Lower lobe of right lung (tissue), 2 donors: ENCODE results near the gene ORM2. TPM values are rescaled to one million over a fixed set of nuclear protein-coding genes. Genes with fewer than 3 reads are reported as not detected.

Source experiments
- ATAC-seq, 2 donors: fragments of 200-7000 bp; cut with Tn5 transposase; one replicate each; pipeline ENCODE4 v1.9.1; 2020 to 2022; ENCODE audit warnings: mild to moderate bottlenecking in 2 of 2, moderate library complexity in 2 of 2
- DNase-seq: peaks from one replicate; pipeline ENCODE4 v3.0.0-alpha.2; 2020
- H3K27ac ChIP-seq: fragments of 200-600 bp; one replicate; pipeline ENCODE4 v1.8.0; 2022
- H3K27me3 ChIP-seq: fragments of 200-600 bp; one replicate; pipeline ENCODE4 v1.8.0; 2022; ENCODE audit warnings: low read depth
- H3K36me3 ChIP-seq: fragments of 200-600 bp; one replicate; pipeline ENCODE4 v1.8.0; 2022; ENCODE audit warnings: mild to moderate bottlenecking
- H3K4me1 ChIP-seq: fragments of 200-600 bp; one replicate; pipeline ENCODE4 v1.8.0; 2022
- H3K4me3 ChIP-seq: fragments of 200-600 bp; one replicate; pipeline ENCODE4 v1.8.0; 2022; ENCODE audit warnings: mild to moderate bottlenecking
- H3K9me3 ChIP-seq: fragments of 200-600 bp; one replicate; pipeline ENCODE4 v1.8.0; 2022
- intact Hi-C: fragments of 100-400 bp; cut with DNase I; formaldehyde crosslinking; loops from one replicate; pipeline ENCODE4 v1.11.0; 2022
- total RNA-seq: library from RNA; stranded (reverse); fragmentation: NEBNext Ultra II Directional; extraction: Animal tissue kit (Norgen Biotek cat#: 25700); gene quantifications from one replicate; pipeline ENCODE4 v1.2.1, GENCODE V29; 2021
- TF ChIP-seq, protein P1 (sequence below): fragments of 200-600 bp; IDR thresholded peaks from one replicate; pipeline ENCODE4 v1.8.0; 2022; ENCODE audit warnings: antibody characterized with exemption, mild to moderate bottlenecking
- donor health status: DM: no; HTN: yes; CAD: no; lungs with severe emphysema.

Gene ORM2
- total RNA-seq, 1 donor from 2014 or later: 3.1 TPM

DNA sequence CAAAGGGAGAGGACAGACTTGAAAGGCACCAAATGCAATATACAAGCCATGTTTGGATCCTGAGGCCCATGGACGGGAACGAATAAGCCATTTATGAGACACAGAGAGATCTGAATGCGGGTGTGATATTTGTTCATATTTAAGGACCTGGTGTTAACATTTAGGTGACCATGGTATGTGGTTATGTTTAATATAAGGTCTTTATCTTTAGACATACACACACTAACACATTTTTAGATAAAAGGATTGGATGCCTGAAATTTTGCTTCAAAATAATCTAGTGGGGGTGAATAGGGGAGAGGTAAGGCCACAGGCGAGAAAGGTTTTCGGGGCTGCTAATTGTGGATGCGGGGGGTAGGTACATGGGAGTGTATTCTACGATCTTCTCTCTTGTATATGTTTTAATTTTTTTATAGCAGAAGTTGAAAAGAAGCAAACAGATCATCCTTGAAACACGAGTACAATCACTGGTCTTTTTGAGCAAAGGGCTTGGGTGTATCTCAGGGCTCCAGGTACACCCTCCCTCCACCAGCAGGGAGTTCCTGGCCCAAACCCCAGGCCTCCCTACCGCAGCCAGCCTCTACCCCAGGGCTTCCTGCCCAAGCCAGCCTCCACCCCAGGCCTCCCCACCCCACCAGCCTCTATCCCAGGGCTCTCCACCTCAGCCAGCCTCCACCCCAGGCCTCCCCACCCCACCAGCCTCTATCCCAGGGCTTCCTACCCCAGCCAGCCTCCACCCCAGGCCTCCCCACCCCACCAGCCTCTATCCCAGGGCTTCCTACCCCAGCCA, 45.9 kb downstream of the ORM2 start:
- H3K27ac ChIP-seq: no peak overlapping the region
- H3K27me3 ChIP-seq: no peaks in the 10 kb centered on the region
- intact Hi-C loops: no loop called here
- no peak for ATAC-seq
- no peak overlapping the region for H3K4me3 ChIP-seq
- H3K4me1 ChIP-seq: peaks cover 52% of the 10 kb centered on the region
- no peak for DNase-seq
- H3K36me3 ChIP-seq: peaks cover 68% of the 10 kb centered on the region
- H3K9me3 ChIP-seq: no peaks in the 10 kb centered on the region
- TF ChIP-seq, protein P1, sequence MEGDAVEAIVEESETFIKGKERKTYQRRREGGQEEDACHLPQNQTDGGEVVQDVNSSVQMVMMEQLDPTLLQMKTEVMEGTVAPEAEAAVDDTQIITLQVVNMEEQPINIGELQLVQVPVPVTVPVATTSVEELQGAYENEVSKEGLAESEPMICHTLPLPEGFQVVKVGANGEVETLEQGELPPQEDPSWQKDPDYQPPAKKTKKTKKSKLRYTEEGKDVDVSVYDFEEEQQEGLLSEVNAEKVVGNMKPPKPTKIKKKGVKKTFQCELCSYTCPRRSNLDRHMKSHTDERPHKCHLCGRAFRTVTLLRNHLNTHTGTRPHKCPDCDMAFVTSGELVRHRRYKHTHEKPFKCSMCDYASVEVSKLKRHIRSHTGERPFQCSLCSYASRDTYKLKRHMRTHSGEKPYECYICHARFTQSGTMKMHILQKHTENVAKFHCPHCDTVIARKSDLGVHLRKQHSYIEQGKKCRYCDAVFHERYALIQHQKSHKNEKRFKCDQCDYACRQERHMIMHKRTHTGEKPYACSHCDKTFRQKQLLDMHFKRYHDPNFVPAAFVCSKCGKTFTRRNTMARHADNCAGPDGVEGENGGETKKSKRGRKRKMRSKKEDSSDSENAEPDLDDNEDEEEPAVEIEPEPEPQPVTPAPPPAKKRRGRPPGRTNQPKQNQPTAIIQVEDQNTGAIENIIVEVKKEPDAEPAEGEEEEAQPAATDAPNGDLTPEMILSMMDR: no peak

DNA sequence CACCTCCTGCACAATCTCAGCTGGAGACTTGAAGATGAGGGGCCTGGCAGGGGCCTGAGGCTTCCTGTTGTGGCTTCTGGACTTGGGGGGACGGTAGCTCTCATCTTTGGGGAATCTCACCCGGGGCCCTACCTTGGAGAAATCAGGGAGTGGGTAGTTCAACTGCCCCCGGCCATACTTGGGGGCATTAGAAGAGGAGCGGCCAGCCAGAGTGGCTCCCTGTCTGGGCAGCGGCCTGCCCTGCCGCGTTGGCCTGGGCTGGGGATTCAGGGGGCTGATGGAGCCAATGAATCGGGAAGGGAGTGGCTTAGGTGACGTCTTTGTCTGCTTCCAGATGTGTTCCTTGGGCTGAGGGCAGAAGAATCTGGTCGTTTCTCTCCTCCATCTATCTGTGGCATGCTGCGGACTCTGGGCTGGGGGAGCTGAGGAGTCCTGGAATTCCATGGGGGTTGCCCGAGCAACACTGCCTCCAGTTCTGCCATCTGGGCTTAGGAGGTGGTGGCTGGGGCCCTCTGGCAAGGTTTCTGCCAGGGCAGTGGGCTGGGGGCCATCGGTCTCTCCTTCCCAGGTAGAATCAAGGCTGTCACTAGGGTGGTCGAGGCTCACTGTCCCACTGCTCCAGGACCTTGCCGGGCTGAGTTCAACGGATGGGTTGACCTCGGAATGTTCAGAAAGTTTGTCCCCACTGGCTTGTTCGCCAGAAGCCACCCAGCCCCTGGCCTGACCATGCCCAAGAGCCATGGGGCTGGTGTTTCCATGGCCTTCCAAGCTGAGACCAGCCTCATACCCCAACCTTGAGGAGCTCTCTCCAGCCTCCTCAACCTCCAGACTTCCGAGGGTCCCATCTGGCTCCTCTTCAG, 47.1 kb downstream of the ORM2 start:
- intact Hi-C loops: no loop called here
- no peaks in the 10 kb centered on the region for H3K9me3 ChIP-seq
- H3K4me3 ChIP-seq: no peak overlapping the region
- peaks cover 43% of the 10 kb centered on the region for H3K4me1 ChIP-seq
- H3K27ac ChIP-seq: no peak overlapping the region
- ATAC-seq (no peak), DNase-seq (no peak)
- H3K36me3 ChIP-seq: peaks cover 66% of the 10 kb centered on the region
- TF ChIP-seq, protein P1: no peak
- no peaks in the 10 kb centered on the region for H3K27me3 ChIP-seq

DNA sequence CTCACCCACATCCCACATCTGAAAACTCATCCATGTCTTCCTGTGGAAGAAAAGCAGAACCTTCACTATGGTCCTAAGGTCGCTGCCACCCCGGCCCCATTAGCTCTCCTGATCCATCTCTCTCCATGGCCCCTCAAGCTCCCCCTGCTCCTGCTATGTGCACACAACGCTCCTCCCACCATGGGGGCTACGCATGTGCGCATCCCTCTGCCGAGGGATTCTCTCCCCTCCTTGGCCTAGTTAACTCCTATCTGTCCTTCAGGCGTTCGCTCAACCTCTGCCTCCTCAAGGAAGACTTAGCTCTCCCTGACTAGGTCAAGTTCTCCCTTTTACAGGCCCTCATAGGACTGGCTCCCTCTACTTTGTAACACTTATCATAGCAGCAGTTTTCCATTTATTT, 48.3 kb downstream of the ORM2 start:
- H3K4me1 ChIP-seq: peaks cover 43% of the 10 kb centered on the region
- no peak for DNase-seq
- H3K27ac ChIP-seq: no peak overlapping the region
- no peaks in the 10 kb centered on the region for H3K9me3 ChIP-seq
- TF ChIP-seq, protein P1: no peak
- no peak for ATAC-seq
- peaks cover 69% of the 10 kb centered on the region for H3K36me3 ChIP-seq
- H3K4me3 ChIP-seq: no peak overlapping the region
- no peaks in the 10 kb centered on the region for H3K27me3 ChIP-seq
- intact Hi-C loops: no loop called here

DNA sequence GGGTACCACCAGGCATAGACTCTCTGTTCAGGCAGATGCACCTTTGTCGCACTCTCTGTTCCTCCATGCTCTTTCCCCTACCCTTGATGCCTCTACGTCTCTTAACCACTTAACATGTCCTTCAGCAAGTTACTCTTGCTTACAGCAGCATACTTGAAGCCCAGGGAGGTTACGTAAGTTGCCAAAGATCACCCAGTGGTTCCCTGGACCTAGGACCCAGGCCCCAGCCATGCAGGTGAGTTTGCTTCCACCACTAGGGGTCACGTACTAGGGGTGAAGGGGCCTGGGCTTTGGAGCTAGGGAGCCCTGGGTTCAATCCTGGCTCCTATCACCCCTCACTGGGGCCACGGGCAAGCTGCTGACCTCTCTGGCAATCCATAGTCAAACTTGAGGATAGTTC, 49.2 kb downstream of the ORM2 start:
- DNase-seq (no peak), ATAC-seq (no peak)
- Histone ChIP-seq H3K27ac (peak overlapping the region; percentile 31), H3K36me3 (peaks cover 65% of the 10 kb centered on the region), H3K4me3 (no peak overlapping the region), H3K4me1 (peaks cover 43% of the 10 kb centered on the region), H3K27me3 (no peaks in the 10 kb centered on the region), H3K9me3 (no peaks in the 10 kb centered on the region)
- TF ChIP-seq, protein P1: no peak
- intact Hi-C loops: no loop called here

Other genes with a start within 250 kb of the ORM2 start
- gene KIF12, start 230.6 kb upstream of the ORM2 start, total RNA-seq: 4.8 TPM
- gene COL27A1, start 174.3 kb upstream of the ORM2 start, total RNA-seq: 13.0 TPM
- gene ORM1, start 6.8 kb upstream of the ORM2 start, total RNA-seq: 9.2 TPM
- 66.9 TPM for gene AKNA, start 58.1 kb downstream of the ORM2 start, total RNA-seq
- gene WHRN, start 175.6 kb downstream of the ORM2 start, total RNA-seq: 6.2 TPM